Spleen (tissue), 11 donors: ENCODE measurements around the gene ROBO1. TPM values are rescaled to one million over a fixed set of nuclear protein-coding genes. Genes with fewer than 3 reads are reported as not detected.

Experiments
- DNase-seq: peaks from one replicate; pipeline ENCODE4 v3.0.0-alpha.2; 2020
- H3K27ac ChIP-seq, 8 donors: fragments of 200-600 bp; sonication (generic) in 7 of 8; 1 replicate in 4 of 8; 2 replicates in 4 of 8; pipeline versions ENCODE4 v1.5.0 to v1.8.0; 2016 to 2021; ENCODE audit warnings: inconsistent platforms in 4 of 8, mild to moderate bottlenecking in 4 of 8, moderate library complexity in 1 of 8
- H3K27me3 ChIP-seq, 7 donors: fragments of 200-600 bp; sonication (generic) in 6 of 7; replicated peaks in 1 of 7; 1 replicate in 4 of 7; 2 replicates in 3 of 7; pipeline versions ENCODE4 v1.5.0 to v1.8.0; 2016 to 2021; ENCODE audit warnings: inconsistent platforms in 3 of 7, mild to moderate bottlenecking in 1 of 7
- H3K36me3 ChIP-seq, 6 donors: fragments of 200-600 bp; sonication (generic) in 5 of 6; 1 replicate in 4 of 6; 2 replicates in 2 of 6; pipeline versions ENCODE4 v1.5.0 to v1.8.0; 2016 to 2021; ENCODE audit warnings: inconsistent platforms in 2 of 6
- H3K4me1 ChIP-seq, 6 donors: fragments of 200-600 bp; sonication (generic) in 5 of 6; 1 replicate in 3 of 6; 2 replicates in 3 of 6; pipeline versions ENCODE4 v1.5.0 to v1.8.0; 2016 to 2021; ENCODE audit warnings: inconsistent platforms in 3 of 6
- H3K4me3 ChIP-seq, 8 donors: fragments of 200-600 bp; sonication (generic) in 7 of 8; 1 replicate in 4 of 8; 2 replicates in 4 of 8; pipeline versions ENCODE4 v1.5.0 to v1.8.0; 2016 to 2021; ENCODE audit warnings: inconsistent platforms in 4 of 8, mild to moderate bottlenecking in 4 of 8, moderate library complexity in 2 of 8
- H3K9me3 ChIP-seq, 8 donors: fragments of 200-600 bp; sonication (generic) in 7 of 8; 1 replicate in 4 of 8; 2 replicates in 4 of 8; pipeline versions ENCODE4 v1.5.0 to v1.8.0; 2016 to 2021; ENCODE audit warnings: inconsistent platforms in 4 of 8
- POLR2A ChIP-seq, 3 donors: fragments of 450-650 bp; IDR thresholded peaks; one replicate each; pipeline ENCODE4 v1.5.1; 2017; ENCODE audit warnings: antibody characterized with exemption in 3 of 3, mild to moderate bottlenecking in 1 of 3
- POLR2AphosphoS5 ChIP-seq, 3 donors: sonication (generic); formaldehyde crosslinking; IDR thresholded peaks; one replicate each; pipeline ENCODE4 v1.5.1; 2017; ENCODE audit warnings: antibody characterized with exemption in 3 of 3
- WGBS, 5 donors: extraction: QIAGEN DNeasy Blood & Tissue Kit in 3 of 5; methylation state at CpG; one replicate each; pipeline versions ENCODE4 v1.1.5 to v1.1.7; 2013 to 2018; 5-methylcytosine and 5-hydroxymethylcytosine counted together
- intact Hi-C: fragments of 100-400 bp; cut with DNase I; formaldehyde crosslinking; loops from one replicate; pipeline ENCODE4 v1.15.0; 2023; ENCODE audit warnings: low total_unique reads
- polyA plus RNA-seq, 3 donors: library from polyadenylated mRNA; stranded (reverse); fragments of 200-250 nt; gene quantifications; one replicate each; pipeline ENCODE4 v1.2.1, GENCODE V29; 2013
- total RNA-seq, 7 donors: library from RNA; depleted of rRNA in 3 of 7; stranded (reverse); fragments of >200 nt in 3 of 7; fragmentation: NEBNext Ultra II Directional in 4 of 7; extraction: Animal tissue kit (Norgen Biotek cat#: 25700) in 4 of 7; gene quantifications; one replicate each; pipeline versions ENCODE4 v1.1.0 to v1.2.1, GENCODE V29; 2016 to 2021
- TF ChIP-seq, protein P1 (sequence below), 11 experiments: fragments of 200-600 bp in 7 of 11; fragments of 450-650 bp in 4 of 11; sonication (generic) in 4 of 11; IDR thresholded peaks in 8 of 11; conservative IDR thresholded peaks in 3 of 11; 1 replicate in 7 of 11; 2 replicates in 4 of 11; pipeline versions ENCODE4 v1.4.0 to v1.8.0; 2016 to 2021; ENCODE audit warnings: antibody characterized with exemption in 11 of 11, inconsistent platforms in 4 of 11, mild to moderate bottlenecking in 1 of 11
- donor health status: healthy with polysubstance abuse.
- donor health status: DM: no; HTN: no; CAD: no; lungs with moderate emphysema.
- donor health status: DM: no; HTN: no; CAD: no.
- donor health status: Bipolar disorder and iron deficiency.
- donor health status: healthy.
- donor health status: DM: no; HTN: no; CAD: no.
- donor health status: DM: yes; HTN: yes; CAD: no.

Gene ROBO1
- total and polyA plus RNA-seq, 10 donors: 3.4 to 37.3 (median 26.0) TPM

- no peaks in the 10 kb centered on the region for H3K27me3 ChIP-seq
- H3K27ac ChIP-seq: no peak overlapping the region
- intact Hi-C loops: no loop called here
- peaks cover 0 to 2% (median 0%) of the 10 kb centered on the region in 8 donors for H3K9me3 ChIP-seq
- no peak for DNase-seq
- TF ChIP-seq POLR2AphosphoS5 (IDR thresholded peaks at IDR 0.05): no peak
- no peak for TF ChIP-seq POLR2A (IDR thresholded peaks at IDR 0.05)
- TF ChIP-seq, protein P1, sequence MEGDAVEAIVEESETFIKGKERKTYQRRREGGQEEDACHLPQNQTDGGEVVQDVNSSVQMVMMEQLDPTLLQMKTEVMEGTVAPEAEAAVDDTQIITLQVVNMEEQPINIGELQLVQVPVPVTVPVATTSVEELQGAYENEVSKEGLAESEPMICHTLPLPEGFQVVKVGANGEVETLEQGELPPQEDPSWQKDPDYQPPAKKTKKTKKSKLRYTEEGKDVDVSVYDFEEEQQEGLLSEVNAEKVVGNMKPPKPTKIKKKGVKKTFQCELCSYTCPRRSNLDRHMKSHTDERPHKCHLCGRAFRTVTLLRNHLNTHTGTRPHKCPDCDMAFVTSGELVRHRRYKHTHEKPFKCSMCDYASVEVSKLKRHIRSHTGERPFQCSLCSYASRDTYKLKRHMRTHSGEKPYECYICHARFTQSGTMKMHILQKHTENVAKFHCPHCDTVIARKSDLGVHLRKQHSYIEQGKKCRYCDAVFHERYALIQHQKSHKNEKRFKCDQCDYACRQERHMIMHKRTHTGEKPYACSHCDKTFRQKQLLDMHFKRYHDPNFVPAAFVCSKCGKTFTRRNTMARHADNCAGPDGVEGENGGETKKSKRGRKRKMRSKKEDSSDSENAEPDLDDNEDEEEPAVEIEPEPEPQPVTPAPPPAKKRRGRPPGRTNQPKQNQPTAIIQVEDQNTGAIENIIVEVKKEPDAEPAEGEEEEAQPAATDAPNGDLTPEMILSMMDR (IDR thresholded peaks at IDR 0.05 in 8 of 11, conservative IDR thresholded peaks at IDR 0.05 in 3 of 11): no peak
- H3K4me1 ChIP-seq: no peaks in the 10 kb centered on the region
- 53 to 66% (median 57%) methylated on average over 2 of the region's 2 CpGs for WGBS, 5 donors
- H3K36me3 ChIP-seq: no peaks in the 10 kb centered on the region
- no peak overlapping the region for H3K4me3 ChIP-seq
These were observed 612.9 kb downstream of the ROBO1 start for GRCh38 chr3:79154865-79155264.

GRCh38 chr3:79148786-79149185 lies 619.0 kb downstream of the ROBO1 start:
- 77 to 92% (median 89%) methylated on average over 2 of the region's 2 CpGs for WGBS, 5 donors
- DNase-seq: no peak
- Histone ChIP-seq H3K4me3 (no peak overlapping the region), H3K9me3 (peaks cover 0 to 2% (median 0%) of the 10 kb centered on the region in 8 donors), H3K4me1 (no peaks in the 10 kb centered on the region), H3K27ac (no peak overlapping the region), H3K36me3 (no peaks in the 10 kb centered on the region), H3K27me3 (no peaks in the 10 kb centered on the region)
- TF ChIP-seq, protein P1 (IDR thresholded peaks at IDR 0.05 in 8 of 11, conservative IDR thresholded peaks at IDR 0.05 in 3 of 11): no peak
- TF ChIP-seq POLR2AphosphoS5 (IDR thresholded peaks at IDR 0.05): no peak
- no peak for TF ChIP-seq POLR2A (IDR thresholded peaks at IDR 0.05)
- intact Hi-C loops: no loop called here

GRCh38 chr3:79146024-79146423 lies 621.8 kb downstream of the ROBO1 start:
- WGBS, 5 donors: 72 to 84% (median 77%) methylated on average over 3 of the region's 3 CpGs
- H3K4me3 ChIP-seq: no peak overlapping the region
- DNase-seq: no peak
- no peaks in the 10 kb centered on the region for H3K4me1 ChIP-seq
- TF ChIP-seq POLR2AphosphoS5 (IDR thresholded peaks at IDR 0.05) (no peak), POLR2A (IDR thresholded peaks at IDR 0.05) (no peak)
- TF ChIP-seq, protein P1 (IDR thresholded peaks at IDR 0.05 in 8 of 11, conservative IDR thresholded peaks at IDR 0.05 in 3 of 11): no peak
- intact Hi-C loops: no loop called here
- peaks cover 0 to 2% (median 0%) of the 10 kb centered on the region in 8 donors for H3K9me3 ChIP-seq
- no peaks in the 10 kb centered on the region for H3K36me3 ChIP-seq
- H3K27me3 ChIP-seq: no peaks in the 10 kb centered on the region
- H3K27ac ChIP-seq: no peak overlapping the region

- TF ChIP-seq, protein P1 (IDR thresholded peaks at IDR 0.05 in 8 of 11, conservative IDR thresholded peaks at IDR 0.05 in 3 of 11): no peak
- no peak for TF ChIP-seq POLR2A (IDR thresholded peaks at IDR 0.05)
- TF ChIP-seq POLR2AphosphoS5 (IDR thresholded peaks at IDR 0.05): no peak
- Histone ChIP-seq H3K27ac (no peak overlapping the region), H3K9me3 (peaks cover 0 to 4% (median 0%) of the 10 kb centered on the region in 8 donors), H3K4me3 (no peak overlapping the region), H3K27me3 (no peaks in the 10 kb centered on the region), H3K4me1 (no peaks in the 10 kb centered on the region), H3K36me3 (no peaks in the 10 kb centered on the region)
- DNase-seq: no peak
- intact Hi-C loops: no loop called here
- WGBS, 5 donors: 56 to 70% (median 63%) methylated on average over 3 of the region's 3 CpGs
These were observed 627.1 kb downstream of the ROBO1 start for GRCh38 chr3:79140708-79141107.
